ENCODE measurements around the gene FOXD4L6.
"Not testable (repeated sequence)": the region's sequence is repeated elsewhere in the genome, so short reads cannot be mapped to it uniquely, and the experiment has no call there.

DNA sequence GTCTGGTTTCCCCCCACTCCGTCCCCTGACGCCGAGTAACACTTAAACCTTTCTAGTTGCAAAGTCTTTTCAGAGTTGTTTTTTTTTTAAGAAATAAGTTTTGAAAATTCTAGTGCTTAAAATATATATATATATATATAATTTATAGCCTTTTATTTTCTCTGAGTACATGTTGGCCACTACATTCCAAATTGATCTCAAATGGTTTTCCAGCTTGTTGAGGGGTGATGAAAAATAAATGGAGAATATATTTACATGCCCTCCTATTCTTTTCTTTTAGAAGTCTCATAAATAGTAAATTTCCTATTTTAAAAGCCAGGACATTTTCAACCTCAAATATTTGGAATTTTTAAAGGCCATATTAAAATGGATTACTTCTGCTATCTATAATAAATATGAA lies 2.5 kb downstream of the FOXD4L6 start:
- TF ChIP-seq CTCF, POLR2A, EP300 (IDR thresholded peaks at IDR 0.05): not testable (repeated sequence)

Data from sigmoid colon (tissue), 4 donors.